Liver (tissue), 3 donors: ENCODE results near the gene COL5A1.

ENCODE experiments used
- ATF3 ChIP-seq: IDR thresholded peaks from 2 replicates; pipeline ENCODE4 v1.6.1; 2016; ENCODE audit warnings: antibody characterized with exemption
- CTCF ChIP-seq: fragments of 150-350 bp; IDR thresholded peaks from 2 replicates; pipeline ENCODE4 v1.5.1; 2017; ENCODE audit warnings: improper control_type of control experiment, low read depth, low read length; ENCODE audit not compliant: missing input control
- EGR1 ChIP-seq, 2 donors: IDR thresholded peaks; 2 replicates each; pipeline ENCODE4 v1.6.1; 2016 to 2018; ENCODE audit warnings: antibody characterized with exemption in 2 of 2, low read depth in 2 of 2
- GABPA ChIP-seq, 2 donors: IDR thresholded peaks in 1 of 2; conservative IDR thresholded peaks in 1 of 2; 2 replicates each; pipeline ENCODE4 v1.6.1; 2016; ENCODE audit warnings: antibody characterized with exemption in 2 of 2, mild to moderate bottlenecking in 1 of 2, moderate library complexity in 1 of 2
- JUND ChIP-seq, 2 donors: IDR thresholded peaks; 2 replicates each; pipeline ENCODE4 v1.6.1; 2016; ENCODE audit warnings: antibody characterized with exemption in 2 of 2
- RAD21 ChIP-seq, 2 donors: IDR thresholded peaks; 2 replicates each; pipeline ENCODE4 v1.6.1; 2016; ENCODE audit warnings: antibody characterized with exemption in 2 of 2, mild to moderate bottlenecking in 2 of 2
- REST ChIP-seq: IDR thresholded peaks from 2 replicates; pipeline ENCODE4 v1.6.1; 2016; ENCODE audit warnings: antibody characterized with exemption, mild to moderate bottlenecking
- YY1 ChIP-seq: IDR thresholded peaks from 2 replicates; pipeline ENCODE4 v1.6.1; 2016; ENCODE audit warnings: antibody characterized with exemption, mild to moderate bottlenecking
- donor health status: healthy.
- donor health status: healthy.

GRCh38 chr9:134833294-134833880 lies 191.8 kb downstream of the COL5A1 start:
- TF ChIP-seq CTCF (no peak), YY1 (no peak), RAD21 (IDR thresholded peaks at IDR 0.05) (no peak), ATF3 (no peak), EGR1 (IDR thresholded peaks at IDR 0.05; ENCODE audit: low read depth in 2 of 2) (no peak), JUND (IDR thresholded peaks at IDR 0.05) (no peak), GABPA (IDR thresholded peaks at IDR 0.05 in 1 of 2, conservative IDR thresholded peaks at IDR 0.05 in 1 of 2) (no peak), REST (no peak)
